ENCODE data around the gene ZSWIM4.

DNA sequence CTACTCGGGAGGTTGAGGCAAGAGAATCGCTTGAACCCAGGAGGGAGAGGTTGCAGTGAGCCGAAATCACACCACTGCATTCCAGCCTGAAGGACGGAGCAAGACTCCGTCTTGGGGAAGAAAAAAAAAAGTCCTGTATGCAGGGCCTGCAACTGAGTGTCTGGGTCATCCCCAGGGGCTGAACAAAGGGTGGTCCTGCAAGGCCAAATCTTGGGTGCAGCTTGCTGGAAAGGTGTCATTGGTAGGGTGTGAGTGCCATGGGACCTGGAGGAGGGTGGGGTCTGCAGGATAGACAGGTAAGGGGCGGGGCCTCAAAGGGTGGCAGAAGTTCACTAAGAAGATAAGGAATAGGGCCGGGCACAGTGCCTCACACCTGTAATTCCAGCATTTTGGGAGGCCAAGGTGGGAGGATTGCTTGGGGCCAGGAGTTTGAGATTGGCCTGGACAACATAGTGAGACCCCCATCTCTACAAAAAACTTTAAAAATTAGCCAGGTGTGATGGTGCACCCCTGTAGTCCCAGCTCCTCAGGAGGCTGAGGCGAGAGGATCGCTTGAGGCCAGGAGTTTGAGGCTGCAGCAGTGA, 31.5 kb downstream of the ZSWIM4 start:
- TF ChIP-seq, protein P1, sequence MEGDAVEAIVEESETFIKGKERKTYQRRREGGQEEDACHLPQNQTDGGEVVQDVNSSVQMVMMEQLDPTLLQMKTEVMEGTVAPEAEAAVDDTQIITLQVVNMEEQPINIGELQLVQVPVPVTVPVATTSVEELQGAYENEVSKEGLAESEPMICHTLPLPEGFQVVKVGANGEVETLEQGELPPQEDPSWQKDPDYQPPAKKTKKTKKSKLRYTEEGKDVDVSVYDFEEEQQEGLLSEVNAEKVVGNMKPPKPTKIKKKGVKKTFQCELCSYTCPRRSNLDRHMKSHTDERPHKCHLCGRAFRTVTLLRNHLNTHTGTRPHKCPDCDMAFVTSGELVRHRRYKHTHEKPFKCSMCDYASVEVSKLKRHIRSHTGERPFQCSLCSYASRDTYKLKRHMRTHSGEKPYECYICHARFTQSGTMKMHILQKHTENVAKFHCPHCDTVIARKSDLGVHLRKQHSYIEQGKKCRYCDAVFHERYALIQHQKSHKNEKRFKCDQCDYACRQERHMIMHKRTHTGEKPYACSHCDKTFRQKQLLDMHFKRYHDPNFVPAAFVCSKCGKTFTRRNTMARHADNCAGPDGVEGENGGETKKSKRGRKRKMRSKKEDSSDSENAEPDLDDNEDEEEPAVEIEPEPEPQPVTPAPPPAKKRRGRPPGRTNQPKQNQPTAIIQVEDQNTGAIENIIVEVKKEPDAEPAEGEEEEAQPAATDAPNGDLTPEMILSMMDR (conservative IDR thresholded peaks at IDR 0.05; ENCODE audit: low read depth, low read length) = no peak
- TF ChIP-seq EZH2 (IDR thresholded peaks at IDR 0.05; ENCODE audit: borderline replicate concordance, low read depth, low read length, poor library complexity, severe bottlenecking) = no peak
